ENCODE measurements around the gene FBXL7.
"Not testable (repeated sequence)": the region's sequence is repeated elsewhere in the genome, so short reads cannot be mapped to it uniquely, and the experiment has no call there.

The FBXL7 gene

DNA sequence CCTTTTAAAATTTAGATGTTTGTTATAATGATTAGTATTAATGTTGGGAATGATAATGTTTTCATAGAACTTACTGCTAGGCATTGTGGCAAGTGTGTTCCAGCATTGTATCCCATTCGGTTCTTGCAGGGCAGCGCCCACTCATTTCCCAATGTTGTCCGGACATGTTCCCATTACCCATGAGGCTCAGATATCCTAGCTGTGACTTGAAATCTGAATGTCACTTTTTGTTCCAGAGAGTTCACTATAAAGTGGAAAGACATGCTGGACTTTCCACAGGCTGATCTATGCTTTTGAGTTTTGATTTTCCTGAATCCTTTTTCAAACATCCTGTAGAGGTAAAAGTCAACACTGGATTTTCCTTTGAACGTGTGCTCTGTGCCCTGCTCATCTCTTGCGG lies 350.6 kb downstream of the FBXL7 start:
- in situ Hi-C loops (cut with HindIII; ENCODE audit: low pct_ligation_motif_present, low pct_unique_long_range_greater_than_20kb, low sequenced_read_pairs) = no loop called here
- no peak for DNase-seq

DNA sequence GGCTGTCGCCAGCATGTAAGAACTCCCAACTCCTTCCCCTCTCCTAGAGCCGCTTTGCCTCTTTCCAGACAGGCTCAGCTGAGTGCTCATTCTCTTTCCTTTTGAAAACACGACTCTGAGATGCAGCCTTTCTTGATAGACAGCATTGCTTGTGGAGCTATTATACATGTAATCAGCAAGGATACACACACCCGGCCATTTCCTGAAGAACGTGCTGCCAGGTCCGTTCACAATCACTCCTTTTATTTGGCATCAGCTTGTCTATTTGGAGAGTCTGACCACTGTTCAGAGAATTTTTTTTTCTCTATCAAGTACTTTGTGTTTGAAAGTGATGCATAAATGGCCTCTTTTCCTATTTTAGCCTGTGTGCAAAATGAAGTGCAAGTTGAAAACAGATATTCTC lies 351.0 kb downstream of the FBXL7 start:
- in situ Hi-C loops (cut with HindIII; ENCODE audit: low pct_ligation_motif_present, low pct_unique_long_range_greater_than_20kb, low sequenced_read_pairs) = no loop called here

DNA sequence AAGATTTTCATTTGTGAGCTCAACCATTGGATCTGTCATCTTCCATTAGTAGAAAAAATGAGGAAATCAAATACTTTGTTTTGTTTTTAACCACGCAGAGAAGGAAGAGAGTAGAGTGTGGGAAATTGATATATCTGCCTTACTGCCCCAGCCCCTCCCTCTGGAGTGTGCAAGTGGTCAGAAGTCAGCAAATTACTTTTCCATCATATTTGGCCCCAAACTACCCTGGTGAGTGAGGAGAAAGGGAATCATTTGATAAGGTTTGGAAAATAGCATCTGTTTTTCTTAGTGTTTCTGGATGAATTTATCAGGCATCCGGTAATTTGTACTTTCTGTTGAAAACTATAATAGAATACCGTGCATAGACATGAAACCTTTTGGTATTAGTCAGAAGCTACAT lies 352.2 kb downstream of the FBXL7 start:
- no peak for DNase-seq
- in situ Hi-C loops (cut with HindIII; ENCODE audit: low pct_ligation_motif_present, low pct_unique_long_range_greater_than_20kb, low sequenced_read_pairs) = no loop called here

More for the DNA sequence above, 351.0 kb downstream of the FBXL7 start:
- DNase-seq = no peak

DNA sequence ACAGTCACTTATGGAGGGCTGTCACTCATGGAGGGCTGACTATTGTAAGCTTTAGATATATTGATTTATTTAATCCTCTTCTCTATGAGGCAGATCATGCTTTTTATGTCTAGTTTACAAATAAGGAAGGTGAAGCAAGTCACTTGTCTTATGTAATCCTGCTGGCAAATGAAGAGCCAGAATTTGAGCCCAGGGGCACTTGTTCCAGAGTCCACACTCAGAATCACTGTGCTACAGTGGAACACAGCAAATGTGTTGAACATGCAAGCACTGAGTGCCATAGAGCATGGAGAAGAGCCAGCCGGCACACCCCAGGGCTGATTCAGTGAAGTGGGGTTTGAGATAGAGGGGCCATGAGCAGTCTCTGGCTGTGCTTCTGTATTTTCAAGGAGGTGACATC lies 353.0 kb downstream of the FBXL7 start:
- in situ Hi-C loops (cut with HindIII; ENCODE audit: low pct_ligation_motif_present, low pct_unique_long_range_greater_than_20kb, low sequenced_read_pairs) = no loop called here
- no peak for DNase-seq

DNA sequence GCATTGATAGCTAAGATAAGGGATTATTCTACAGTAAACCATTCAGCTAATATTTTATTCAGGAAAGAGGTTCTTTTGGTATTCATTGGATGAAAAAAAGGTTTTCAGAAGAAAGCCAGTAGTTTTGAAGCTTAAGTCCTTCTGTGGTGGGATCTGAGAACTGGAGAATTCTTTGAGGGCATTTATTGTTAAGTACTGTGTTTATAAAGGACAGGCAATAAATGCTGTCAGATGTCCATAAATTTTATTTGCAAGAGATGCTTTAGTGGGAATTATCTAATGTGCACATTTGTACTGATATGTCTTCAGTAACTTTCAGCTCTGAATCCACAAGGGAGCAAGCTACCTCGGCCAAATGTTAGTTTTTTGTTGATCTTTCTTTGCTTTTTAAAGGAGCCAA lies 358.3 kb downstream of the FBXL7 start:
- no peak for DNase-seq
- in situ Hi-C loops (cut with HindIII; ENCODE audit: low pct_ligation_motif_present, low pct_unique_long_range_greater_than_20kb, low sequenced_read_pairs) = no loop called here

DNA sequence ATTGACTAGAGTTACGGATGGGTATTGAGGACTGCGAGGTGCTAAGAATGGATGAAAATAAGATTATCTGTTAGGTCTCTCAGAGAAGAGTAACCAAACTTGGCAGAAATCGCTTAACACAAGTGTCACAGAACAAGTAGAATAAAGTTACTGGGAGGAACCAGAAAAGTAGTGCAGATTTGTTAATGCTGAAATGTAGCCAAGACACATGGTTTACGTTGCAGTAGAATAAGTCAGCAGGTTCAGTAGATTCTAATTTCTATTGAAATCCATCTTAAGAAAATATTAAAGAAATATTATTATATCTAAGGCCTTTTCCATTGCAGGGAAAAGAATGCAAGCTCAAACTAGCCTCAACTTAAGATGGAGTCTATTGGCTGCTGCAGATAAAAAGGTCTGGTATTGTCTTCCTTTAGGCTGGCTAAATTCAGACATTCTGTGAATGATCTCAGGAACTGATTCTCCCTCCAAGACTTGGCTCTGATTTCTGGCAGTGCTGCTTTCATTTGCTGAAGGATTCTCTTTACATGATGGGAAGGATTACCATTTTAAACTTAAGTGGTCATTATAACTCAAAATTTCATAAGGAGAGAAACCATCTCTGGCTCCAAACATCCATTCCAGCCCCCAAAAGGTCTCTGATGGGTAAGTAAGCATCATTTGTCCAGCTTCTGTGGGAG lies 364.7 kb downstream of the FBXL7 start:
- in situ Hi-C loops (cut with HindIII; ENCODE audit: low pct_ligation_motif_present, low pct_unique_long_range_greater_than_20kb, low sequenced_read_pairs) = no loop called here
- DNase-seq = no peak

DNA sequence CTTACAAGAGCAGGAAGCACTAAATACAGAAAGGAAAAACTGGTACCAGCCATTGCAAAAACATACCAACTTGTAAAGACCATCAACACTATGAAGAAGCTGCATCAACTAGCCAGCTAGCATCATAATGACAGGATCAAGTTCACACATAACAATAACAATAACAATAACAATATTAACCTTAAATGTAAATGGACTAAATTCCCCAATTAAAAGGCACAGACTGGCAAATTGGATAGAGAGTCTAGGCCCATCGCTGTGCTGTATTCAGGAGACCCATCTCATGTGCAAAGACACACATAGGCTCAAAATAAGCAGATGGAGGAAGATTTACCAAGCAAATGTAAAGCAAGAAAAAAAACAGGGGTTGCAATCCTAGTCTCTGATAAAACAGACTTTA lies 372.3 kb downstream of the FBXL7 start:
- in situ Hi-C loops (cut with HindIII; ENCODE audit: low pct_ligation_motif_present, low pct_unique_long_range_greater_than_20kb, low sequenced_read_pairs); DNase-seq: not testable (repeated sequence)

DNA sequence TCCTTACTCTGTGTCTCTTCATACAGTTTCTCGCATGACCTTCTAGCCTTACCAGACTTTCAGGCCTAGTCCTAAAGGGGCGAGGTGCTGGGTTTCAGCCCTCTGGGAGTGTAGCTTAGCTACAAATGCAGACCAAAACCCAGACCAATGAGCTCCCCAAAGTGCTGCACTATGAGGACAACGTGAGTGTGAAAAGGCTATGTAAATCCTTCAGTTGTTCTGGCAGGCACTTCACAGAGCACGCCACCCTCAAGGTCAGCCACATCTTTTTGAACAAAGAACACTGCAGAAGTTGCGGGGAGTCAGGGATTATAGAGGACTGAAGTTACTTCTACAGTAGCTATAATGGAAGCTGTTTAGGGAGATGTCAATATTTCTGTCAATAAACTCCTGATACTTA lies 377.9 kb downstream of the FBXL7 start:
- in situ Hi-C loops (cut with HindIII; ENCODE audit: low pct_ligation_motif_present, low pct_unique_long_range_greater_than_20kb, low sequenced_read_pairs) = no loop called here
- no peak for DNase-seq

DNA sequence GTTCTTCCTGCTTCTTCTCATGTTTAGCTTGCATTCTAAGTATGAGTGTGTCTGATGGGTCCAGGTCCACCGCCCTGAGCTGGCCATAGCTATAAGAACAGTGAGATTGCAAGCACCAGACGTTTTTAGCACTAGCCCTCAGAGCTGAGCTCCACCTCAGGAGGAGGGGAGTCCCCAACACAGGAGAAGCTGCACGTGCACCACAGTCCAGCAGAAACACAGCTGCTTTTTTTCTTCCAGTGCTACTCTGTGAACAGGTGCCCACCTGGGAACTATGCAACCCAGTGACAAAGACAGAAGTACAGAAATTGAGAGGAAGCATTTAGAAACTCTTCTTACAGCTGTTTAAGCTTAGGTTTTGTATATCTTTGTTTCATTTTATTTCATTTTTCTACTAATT lies 380.2 kb downstream of the FBXL7 start:
- no peak for DNase-seq
- in situ Hi-C loops (cut with HindIII; ENCODE audit: low pct_ligation_motif_present, low pct_unique_long_range_greater_than_20kb, low sequenced_read_pairs) = no loop called here

DNA sequence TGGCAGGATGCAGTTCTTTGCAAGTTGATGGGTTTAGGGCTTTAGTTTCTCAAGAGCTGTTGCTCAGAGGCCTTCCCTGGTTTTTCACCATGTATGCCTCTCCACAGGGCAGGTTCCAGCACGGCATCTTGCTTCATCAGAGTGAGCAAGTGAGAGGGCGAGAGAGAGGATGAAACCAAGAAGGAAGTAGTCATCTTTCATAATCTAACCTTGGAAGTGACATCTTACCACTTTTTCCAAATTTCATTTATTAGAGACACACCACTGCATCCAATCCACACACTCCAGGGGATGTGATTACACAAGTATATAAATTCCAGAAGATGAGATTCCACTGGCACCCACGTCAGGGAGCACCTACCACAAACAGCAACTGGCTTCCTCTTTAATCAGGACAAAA lies 385.2 kb downstream of the FBXL7 start:
- in situ Hi-C loops (cut with HindIII; ENCODE audit: low pct_ligation_motif_present, low pct_unique_long_range_greater_than_20kb, low sequenced_read_pairs) = no loop called here

DNA sequence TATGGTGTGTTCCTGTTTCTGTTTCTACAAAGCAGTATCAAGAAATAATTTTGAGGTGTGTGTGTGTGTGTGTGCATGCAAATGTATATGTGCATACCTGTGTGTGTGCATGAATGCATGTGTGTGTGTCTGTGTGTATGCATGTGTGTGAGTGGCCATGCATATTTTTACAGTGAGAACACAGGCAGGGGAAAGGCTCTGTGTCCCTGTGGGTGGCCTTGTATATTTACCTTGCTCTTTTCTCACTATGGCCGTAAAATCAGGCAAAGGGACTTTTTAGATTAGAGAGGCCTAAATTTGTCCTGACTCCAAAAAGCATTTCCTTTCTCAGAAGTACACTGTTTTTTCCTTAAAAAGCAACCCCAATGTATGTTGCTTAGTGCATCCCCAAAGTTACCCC lies 386.2 kb downstream of the FBXL7 start:
- DNase-seq = no peak
- in situ Hi-C loops (cut with HindIII; ENCODE audit: low pct_ligation_motif_present, low pct_unique_long_range_greater_than_20kb, low sequenced_read_pairs) = no loop called here

More for the DNA sequence above, 385.2 kb downstream of the FBXL7 start:
- DNase-seq = no peak

DNA sequence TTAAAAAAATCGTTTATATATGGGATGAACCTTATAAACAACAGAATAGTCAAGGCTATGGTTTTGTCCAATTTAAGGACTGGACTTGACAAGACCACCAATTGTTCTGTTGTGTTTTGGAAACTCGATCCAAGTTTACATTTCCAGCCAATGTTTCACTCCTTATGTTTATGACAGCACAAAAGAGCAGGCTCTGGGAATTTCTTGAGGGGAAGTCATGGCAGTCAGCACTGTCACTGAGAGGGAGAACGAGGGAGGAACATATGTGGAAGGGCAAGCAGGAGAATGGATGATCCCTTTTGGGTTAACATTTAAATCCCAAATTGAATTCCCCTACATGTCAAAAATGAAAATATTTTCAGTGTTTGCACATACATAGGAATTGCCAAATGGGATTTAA lies 387.1 kb downstream of the FBXL7 start:
- in situ Hi-C loops (cut with HindIII; ENCODE audit: low pct_ligation_motif_present, low pct_unique_long_range_greater_than_20kb, low sequenced_read_pairs) = no loop called here
- DNase-seq = no peak

DNA sequence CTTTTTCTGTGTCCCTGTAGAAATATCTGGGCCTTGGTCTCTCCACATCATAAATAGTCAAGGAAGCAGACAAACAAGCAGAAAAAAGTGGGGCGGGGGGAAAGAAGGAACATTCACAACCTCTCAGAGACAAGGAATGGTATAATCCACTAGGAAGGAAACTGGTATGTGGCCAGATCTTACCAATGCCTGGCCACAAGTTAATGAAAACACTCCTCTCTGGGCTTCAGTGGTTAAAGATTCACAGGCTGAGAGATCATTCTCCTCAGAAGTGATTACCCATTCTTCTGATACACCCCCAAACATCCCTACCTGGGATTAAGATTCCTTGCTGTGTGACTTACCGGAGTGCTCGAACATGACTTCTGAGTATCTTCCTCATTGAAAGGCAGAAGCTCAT lies 389.0 kb downstream of the FBXL7 start:
- peak; percentile 71 for DNase-seq
- in situ Hi-C loops (cut with HindIII; ENCODE audit: low pct_ligation_motif_present, low pct_unique_long_range_greater_than_20kb, low sequenced_read_pairs) = no loop called here

DNA sequence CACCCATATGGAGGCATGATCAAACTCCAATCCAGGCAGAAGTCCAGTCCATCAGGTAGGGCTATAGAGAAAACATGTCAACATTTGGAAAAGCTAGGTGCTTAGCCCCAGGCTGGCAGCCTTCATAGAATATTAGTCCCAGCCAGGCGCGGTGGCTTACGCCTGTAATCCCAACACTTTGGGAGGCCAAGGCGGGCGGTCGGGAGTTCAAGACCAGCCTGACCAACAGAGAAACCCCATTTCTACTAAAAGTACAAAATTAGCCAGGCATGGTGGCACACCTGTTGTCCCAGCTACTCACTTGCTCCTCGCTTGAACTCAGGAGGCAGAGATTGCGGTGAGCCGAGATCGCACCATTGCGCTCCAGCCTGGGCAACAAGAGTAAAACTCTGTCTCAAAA lies 393.9 kb downstream of the FBXL7 start:
- in situ Hi-C loops (cut with HindIII; ENCODE audit: low pct_ligation_motif_present, low pct_unique_long_range_greater_than_20kb, low sequenced_read_pairs) = no loop called here
- no peak for DNase-seq

DNA sequence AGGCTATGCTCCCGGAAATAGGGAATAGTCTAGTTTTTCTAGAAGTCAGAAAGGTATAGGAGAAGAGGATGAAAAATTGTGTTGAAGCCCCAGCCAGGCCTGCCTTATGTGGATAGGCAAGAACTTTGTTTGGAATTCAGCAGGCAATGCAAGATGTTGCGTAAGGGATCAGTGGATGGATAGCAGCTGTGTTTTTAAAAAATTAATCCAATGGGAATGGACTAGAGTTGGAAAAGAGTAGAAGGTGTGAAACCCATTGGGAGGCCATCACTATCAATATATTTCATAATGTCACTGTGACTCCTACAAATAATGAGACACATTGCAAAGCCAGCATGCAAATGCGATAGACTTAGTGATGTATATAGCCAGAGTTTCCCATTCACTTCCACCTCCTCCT lies 397.7 kb downstream of the FBXL7 start:
- in situ Hi-C loops (cut with HindIII; ENCODE audit: low pct_ligation_motif_present, low pct_unique_long_range_greater_than_20kb, low sequenced_read_pairs) = no loop called here
- no peak for DNase-seq

DNA sequence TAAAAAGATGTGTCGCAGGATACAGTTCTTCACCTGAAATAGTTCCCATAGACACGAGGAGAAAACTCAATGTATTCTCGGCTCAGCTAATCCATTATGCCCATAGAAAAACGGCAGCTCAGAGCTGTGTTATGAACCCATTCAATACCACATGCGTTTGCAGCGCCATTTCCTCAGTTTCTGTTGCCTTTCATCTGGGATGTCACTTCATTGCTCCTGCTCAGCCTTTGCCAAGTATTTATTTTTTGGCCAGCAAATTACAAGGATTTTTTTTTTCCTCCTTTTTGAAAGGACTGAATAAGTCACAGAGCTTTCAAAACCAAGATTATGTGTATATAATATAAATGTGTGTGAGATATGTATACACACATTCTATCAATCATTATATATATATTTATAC lies 398.7 kb downstream of the FBXL7 start:
- no peak for DNase-seq
- in situ Hi-C loops (cut with HindIII; ENCODE audit: low pct_ligation_motif_present, low pct_unique_long_range_greater_than_20kb, low sequenced_read_pairs) = no loop called here

DNA sequence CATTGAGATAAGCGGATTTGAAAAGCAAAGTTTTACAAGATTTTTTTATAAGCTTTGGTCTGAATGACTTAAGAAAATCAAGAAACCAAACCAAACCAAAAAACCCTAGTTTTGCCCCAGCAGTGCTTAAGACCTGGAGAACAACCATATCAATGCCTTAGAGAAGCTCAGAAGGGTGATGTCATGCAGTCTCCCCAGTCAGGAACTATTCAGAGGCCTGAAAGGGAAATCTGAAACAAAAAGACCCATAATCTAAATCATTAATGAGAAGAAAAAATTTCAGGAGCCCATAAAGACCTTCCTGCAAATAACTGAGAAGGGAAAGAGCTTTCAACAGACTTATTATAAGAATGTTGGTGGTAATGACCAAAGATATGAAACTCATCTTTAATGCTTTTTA lies 399.5 kb downstream of the FBXL7 start:
- no peak for DNase-seq
- in situ Hi-C loops (cut with HindIII; ENCODE audit: low pct_ligation_motif_present, low pct_unique_long_range_greater_than_20kb, low sequenced_read_pairs) = no loop called here

DNA sequence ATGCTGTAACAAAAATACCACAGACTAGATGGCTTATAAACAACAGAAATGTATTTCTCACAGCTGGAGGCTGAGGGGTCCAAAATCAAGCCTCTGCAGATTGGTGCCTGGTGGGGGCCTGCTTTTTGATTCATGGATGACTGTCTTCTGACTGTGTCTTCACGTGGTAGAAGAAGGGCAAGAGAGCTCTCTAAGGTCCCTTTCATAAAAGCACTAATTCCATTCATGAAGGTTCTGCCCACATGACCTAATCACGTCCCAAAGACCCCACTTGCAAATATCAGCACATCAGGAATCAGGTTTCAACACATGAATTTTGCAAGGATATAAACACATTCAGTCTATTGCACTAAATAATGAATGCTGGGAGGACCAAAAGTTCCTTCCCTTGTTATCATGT lies 401.2 kb downstream of the FBXL7 start:
- in situ Hi-C loops (cut with HindIII; ENCODE audit: low pct_ligation_motif_present, low pct_unique_long_range_greater_than_20kb, low sequenced_read_pairs) = no loop called here
- no peak for DNase-seq

DNA sequence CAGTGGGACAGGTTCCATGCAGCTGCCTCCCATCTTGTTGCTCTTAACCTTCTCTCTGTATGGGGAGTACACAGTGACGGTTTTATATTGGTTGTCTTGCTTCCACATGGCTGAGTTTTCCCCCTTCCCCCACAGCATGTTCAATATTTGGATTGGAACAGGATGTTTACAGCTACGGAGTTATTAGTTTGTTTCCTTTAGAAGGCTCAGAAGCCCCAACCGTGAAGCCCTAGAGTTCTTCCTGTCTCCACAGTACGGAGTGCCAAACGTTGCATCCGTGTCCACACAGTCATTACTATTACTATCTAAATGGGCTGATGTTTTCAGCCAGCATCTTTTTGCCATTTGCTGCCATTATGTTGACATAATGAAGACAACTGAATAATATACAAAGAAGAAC lies 402.1 kb downstream of the FBXL7 start:
- no peak for DNase-seq
- in situ Hi-C loops (cut with HindIII; ENCODE audit: low pct_ligation_motif_present, low pct_unique_long_range_greater_than_20kb, low sequenced_read_pairs) = no loop called here

DNA sequence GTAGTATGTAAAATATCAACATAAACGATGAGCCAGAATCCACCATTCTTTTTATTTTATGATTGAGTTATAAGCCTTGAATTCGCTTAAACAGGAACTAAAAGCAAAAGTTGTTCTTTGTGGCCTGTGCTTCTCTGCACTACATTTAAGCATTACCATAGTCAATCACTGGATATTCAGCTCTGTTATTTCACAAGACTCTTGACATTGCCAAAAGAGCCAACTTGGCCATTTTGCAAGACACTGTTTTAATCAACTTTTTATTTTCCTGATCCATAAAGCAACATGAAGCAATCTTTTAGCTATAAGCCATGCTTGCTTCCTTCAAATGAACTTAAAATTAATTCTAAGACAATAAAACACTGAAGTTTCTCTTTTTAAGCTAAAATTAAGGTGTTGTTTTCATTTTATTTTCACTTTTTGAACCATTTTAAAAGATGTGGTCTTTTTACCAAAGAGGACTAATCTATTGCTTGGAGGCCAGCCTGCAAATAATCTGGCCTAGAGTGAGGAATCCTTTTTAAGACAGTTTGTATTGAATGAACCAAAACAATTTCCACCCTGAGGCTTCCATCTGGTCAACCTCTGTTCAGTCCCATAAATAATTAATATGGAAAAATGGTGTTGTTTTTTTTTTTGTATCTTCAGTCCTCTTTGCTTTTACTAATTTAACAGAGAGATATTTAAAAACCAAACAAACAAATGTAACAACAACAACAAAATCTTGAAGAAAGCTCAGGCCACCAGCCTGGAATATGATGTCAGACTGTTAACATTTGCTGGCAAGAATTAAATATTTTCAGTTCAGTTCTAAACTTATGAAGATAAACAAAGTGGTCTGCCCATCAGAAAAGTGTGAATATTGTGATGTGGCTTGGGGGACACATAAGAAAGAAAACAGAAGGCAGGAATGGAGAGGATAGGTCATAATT lies 405.2 kb downstream of the FBXL7 start:
- no peak for DNase-seq
- in situ Hi-C loops (cut with HindIII; ENCODE audit: low pct_ligation_motif_present, low pct_unique_long_range_greater_than_20kb, low sequenced_read_pairs) = no loop called here

All from ACHN (cell line).